H1 (cell line): ENCODE results near the gene TRO. TPM values are rescaled to one million over a fixed set of nuclear protein-coding genes. Genes with fewer than 3 reads are reported as not detected.

Source experiments
- CTCF ChIA-PET: fragments of 300-600 bp; sonication (Branson Sonifier 250); formaldehyde crosslinking; loops from one replicate; lab custom pipeline; 2021; ENCODE audit not compliant: partially characterized antibody; lab: Charles Lee
- POLR2A ChIA-PET: fragments of 300-600 bp; sonication (Branson Sonifier 250); formaldehyde crosslinking; loops from one replicate; lab custom pipeline; 2021; ENCODE audit warnings: inconsistent platforms; ENCODE audit not compliant: partially characterized antibody; lab: Charles Lee
- DNase-seq, 2 experiments: peaks; one replicate each; pipeline versions ENCODE4 v3.0.0 to v3.0.0-alpha.2; 2010 to 2022; ENCODE audit warnings: low spot score in 2 of 2, low read depth in 1 of 2, mixed read lengths in 1 of 2
- FAIRE-seq: peaks from 2 replicates; lab custom pipeline; 2011; peaks lifted over from hg19 to GRCh38; lab: Jason Lieb, UNC
- H2AFZ ChIP-seq: 2 replicates; pipeline ENCODE4 v1.8.1; 2012; ENCODE audit warnings: low read length, inconsistent platforms
- H2AK5ac ChIP-seq: 2 replicates; pipeline ENCODE4 v1.6.1; 2013; ENCODE audit warnings: low read depth, low read length
- H2BK120ac ChIP-seq: replicated peaks from 2 replicates; pipeline ENCODE3; 2013; ENCODE audit warnings: low read depth, low read length, inconsistent platforms
- H2BK12ac ChIP-seq: 2 replicates; pipeline ENCODE4 v1.6.1; 2013; ENCODE audit warnings: low read depth, low read length
- H2BK15ac ChIP-seq: 2 replicates; pipeline ENCODE4 v1.6.1; 2013; ENCODE audit warnings: low read length
- H2BK20ac ChIP-seq: 2 replicates; pipeline ENCODE4 v1.6.1; 2013; ENCODE audit warnings: low read length
- H2BK5ac ChIP-seq: 2 replicates; pipeline ENCODE4 v1.6.1; 2013; ENCODE audit warnings: low read depth, low read length
- H3K14ac ChIP-seq: 2 replicates; pipeline ENCODE4 v1.6.1; 2013; ENCODE audit warnings: inconsistent platforms; ENCODE audit not compliant: insufficient read length
- H3K18ac ChIP-seq: 2 replicates; pipeline ENCODE4 v1.6.1; 2013; ENCODE audit warnings: low read length; ENCODE audit errors: extremely low read depth
- H3K23ac ChIP-seq: 2 replicates; pipeline ENCODE4 v1.6.1; 2013; ENCODE audit warnings: inconsistent platforms; ENCODE audit not compliant: insufficient read length
- H3K23me2 ChIP-seq: 2 replicates; pipeline ENCODE4 v1.6.1; 2013; ENCODE audit warnings: low read depth, low read length
- H3K27ac ChIP-seq: 2 replicates; pipeline ENCODE4 v1.6.1; 2011; ENCODE audit warnings: low read depth, low read length, inconsistent platforms
- H3K27me3 ChIP-seq, 4 experiments: replicated peaks in 1 of 4; 1 replicate in 1 of 4; 2 replicates in 3 of 4; pipeline versions ENCODE4 v1.6.1 to v1.8.1; 2011 to 2013; ENCODE audit warnings: low read length in 3 of 4, mild to moderate bottlenecking in 3 of 4, inconsistent platforms in 2 of 4, mixed read lengths in 2 of 4, moderate library complexity in 1 of 4; ENCODE audit not compliant: control insufficient read depth in 3 of 4, insufficient read depth in 3 of 4; ENCODE audit errors: extremely low read depth in 1 of 4
- H3K36me3 ChIP-seq, 4 experiments: 2 replicates each; pipeline versions ENCODE4 v1.6.1 to v1.8.1; 2011 to 2013; ENCODE audit warnings: mild to moderate bottlenecking in 4 of 4, low read length in 3 of 4, moderate library complexity in 2 of 4, control low read depth in 1 of 4, inconsistent platforms in 1 of 4; ENCODE audit not compliant: insufficient read depth in 4 of 4, control insufficient read depth in 2 of 4
- H3K4ac ChIP-seq: replicated peaks from 2 replicates; pipeline ENCODE3; 2013; ENCODE audit warnings: low read length, low read depth, mixed read lengths, inconsistent platforms; ENCODE audit not compliant: insufficient read length
- H3K4me1 ChIP-seq, 4 experiments: replicated peaks in 1 of 4; 1 replicate in 1 of 4; 2 replicates in 3 of 4; pipeline versions ENCODE4 v1.6.1 to v1.8.1; 2011 to 2013; ENCODE audit warnings: low read length in 3 of 4, inconsistent platforms in 2 of 4, mixed read lengths in 1 of 4; ENCODE audit not compliant: insufficient read depth in 4 of 4, control insufficient read depth in 3 of 4
- H3K4me2 ChIP-seq, 2 experiments: 2 replicates each; pipeline versions ENCODE4 v1.6.1 to v1.8.1; 2011 to 2013; ENCODE audit warnings: low read depth in 2 of 2, low read length in 2 of 2, control low read depth in 1 of 2, inconsistent platforms in 1 of 2, mild to moderate bottlenecking in 1 of 2; ENCODE audit not compliant: insufficient read depth in 1 of 2
- H3K4me3 ChIP-seq, 4 experiments: fragments of 200-600, 300-600 bp in 1 of 4; sonication (generic), shearing (Covaris generic), sonication (Bioruptor Twin) in 1 of 4; 2 replicates each; pipeline versions ENCODE4 v1.5.1 to v1.8.1; 2011 to 2016; ENCODE audit warnings: low read length in 4 of 4, low read depth in 3 of 4, control low read depth in 2 of 4, inconsistent platforms in 2 of 4, mild to moderate bottlenecking in 2 of 4, mixed read lengths in 1 of 4, moderate library complexity in 1 of 4; ENCODE audit not compliant: insufficient read depth in 2 of 4; ENCODE audit errors: extremely low read depth in 1 of 4
- H3K56ac ChIP-seq: replicated peaks from 2 replicates; pipeline ENCODE3; 2013; ENCODE audit warnings: low read depth, mild to moderate bottlenecking, mixed read lengths, low read length, inconsistent platforms; ENCODE audit not compliant: insufficient read length
- H3K79me1 ChIP-seq: 2 replicates; pipeline ENCODE4 v1.6.1; 2013; ENCODE audit warnings: low read depth, low read length, control low read depth
- H3K79me2 ChIP-seq, 2 experiments: 2 replicates each; pipeline versions ENCODE4 v1.6.1 to v1.8.1; 2012 to 2013; ENCODE audit warnings: low read length in 2 of 2, mild to moderate bottlenecking in 2 of 2, inconsistent platforms in 1 of 2; ENCODE audit not compliant: insufficient read depth in 2 of 2, control insufficient read depth in 1 of 2
- H3K9ac ChIP-seq, 4 experiments: replicated peaks in 1 of 4; 1 replicate in 1 of 4; 2 replicates in 3 of 4; pipeline versions ENCODE4 v1.6.1 to v1.8.1; 2011 to 2013; ENCODE audit warnings: low read depth in 3 of 4, low read length in 3 of 4, control low read depth in 2 of 4, mild to moderate bottlenecking in 2 of 4, moderate library complexity in 2 of 4, inconsistent platforms in 1 of 4; ENCODE audit errors: extremely low read depth in 1 of 4
- H3K9me3 ChIP-seq, 2 experiments: 2 replicates each; pipeline versions ENCODE4 v1.6.1 to v1.8.1; 2012 to 2013; ENCODE audit warnings: mild to moderate bottlenecking in 2 of 2, moderate library complexity in 2 of 2, control low read depth in 1 of 2, inconsistent platforms in 1 of 2, low read depth in 1 of 2, low read length in 1 of 2, mixed read lengths in 1 of 2; ENCODE audit not compliant: insufficient read depth in 2 of 2
- H4K20me1 ChIP-seq, 2 experiments: replicated peaks in 1 of 2; 2 replicates each; pipeline versions ENCODE3 to v1.8.1; 2011 to 2013; ENCODE audit warnings: inconsistent platforms in 2 of 2, low read length in 2 of 2, mild to moderate bottlenecking in 1 of 2; ENCODE audit not compliant: insufficient read depth in 2 of 2, control insufficient read depth in 1 of 2
- H4K5ac ChIP-seq: 2 replicates; pipeline ENCODE4 v1.6.1; 2013; ENCODE audit warnings: low read length, low read depth, mixed read lengths, inconsistent platforms; ENCODE audit not compliant: insufficient read length
- H4K8ac ChIP-seq: 2 replicates; pipeline ENCODE4 v1.8.0; 2013; ENCODE audit warnings: mild to moderate bottlenecking, moderate library complexity, low read length, inconsistent platforms; ENCODE audit not compliant: insufficient read depth; ENCODE audit errors: extremely low read depth
- H4K91ac ChIP-seq: replicated peaks from 2 replicates; pipeline ENCODE3; 2013; ENCODE audit warnings: low read length, mixed read lengths, inconsistent platforms; ENCODE audit not compliant: insufficient read length
- WGBS, 2 experiments: shearing (Covaris generic) in 1 of 2; methylation state at CpG; one replicate each; pipeline versions ENCODE4 v1.1.6 to v1.1.7; 2013 to 2015; ENCODE audit warnings: low lambda C conversion rate in 2 of 2, mixed read lengths in 2 of 2, inconsistent platforms in 1 of 2, low coverage in 1 of 2, missing lambda C conversion rate in 1 of 2; ENCODE audit not compliant: insufficient replicate concordance in 2 of 2, insufficient coverage in 1 of 2, insufficient read length in 1 of 2; ENCODE audit errors: extremely low coverage in 1 of 2, missing lambda C conversion rate in 1 of 2; 5-methylcytosine and 5-hydroxymethylcytosine counted together
- polyA plus RNA-seq, 7 experiments: library from polyadenylated mRNA; depleted of rRNA in 3 of 7; stranded (reverse) in 5 of 7; unstranded in 2 of 7; fragments of >200 nt in 5 of 7; fragments of 200-250 nt in 2 of 7; gene quantifications; 1 replicate in 5 of 7; 2 replicates in 1 of 7; 4 replicates in 1 of 7; pipeline versions ENCODE4 v1.2.1 to v1.2.3, GENCODE V29; 2011 to 2013; ENCODE audit warnings: missing spikeins in 2 of 7, mixed read lengths in 2 of 7
- total RNA-seq: library from RNA; stranded (reverse); fragmentation: NEBNext Ultra II Directional; extraction: Animal tissue kit (Norgen Biotek cat#: 25700); gene quantifications from 2 replicates; pipeline ENCODE4 v1.2.1, GENCODE V29; 2021

The TRO gene
- total and polyA plus RNA-seq, 2 of the 8 experiments (the other 6 are each of a cell fraction or from before 2014, with no cell fraction given) = 49.5 to 57.6 TPM

- no peak overlapping the region for H4K8ac ChIP-seq
- H3K4me3 ChIP-seq = no peak overlapping the region
- no peak overlapping the region for H2BK12ac ChIP-seq
- H3K18ac ChIP-seq = no peak overlapping the region
- DNase-seq (no peak), FAIRE-seq (no peak)
- H3K79me1 ChIP-seq = no peaks in the 10 kb centered on the region
- H2BK15ac ChIP-seq = no peak overlapping the region
- H3K36me3 ChIP-seq = no peaks in the 10 kb centered on the region
- H4K20me1 ChIP-seq = no peaks in the 10 kb centered on the region
- H3K56ac ChIP-seq = no peak overlapping the region
- ChIA-PET POLR2A (no interaction called here), CTCF (interaction anchor here (0.6 kb wide), 1 partner anchor 59 kb away, joined by 3 read pairs; no protein-coding TSS in a partner anchor)
- no peak overlapping the region for H3K14ac ChIP-seq
- no peak overlapping the region for H3K27ac ChIP-seq
- H2AK5ac ChIP-seq = no peak overlapping the region
- 95% methylated on average over 6 of the region's 8 CpGs; no CpG with 5 or more reads in 1 of the 2 experiments for WGBS, 2 experiments
- H2BK5ac ChIP-seq = no peak overlapping the region
- no peak overlapping the region for H4K5ac ChIP-seq
- H3K4me1 ChIP-seq = no peaks in the 10 kb centered on the region
- H3K27me3 ChIP-seq = no peaks in the 10 kb centered on the region
- H3K79me2 ChIP-seq = no peaks in the 10 kb centered on the region
- no peaks in the 10 kb centered on the region; a peak in 1 of 4 replicates for H3K9me3 ChIP-seq
- no peak overlapping the region for H3K4me2 ChIP-seq
- H3K4ac ChIP-seq = no peak overlapping the region
- H3K9ac ChIP-seq = no peak overlapping the region
- no peak overlapping the region for H4K91ac ChIP-seq
- H2AFZ ChIP-seq = no peak overlapping the region
- no peak overlapping the region for H3K23ac ChIP-seq
- H3K23me2 ChIP-seq = no peaks in the 10 kb centered on the region
- H2BK120ac ChIP-seq = no peak overlapping the region
- H2BK20ac ChIP-seq = no peak overlapping the region
Measured at GRCh38 chrX:54950730-54951375, 30.2 kb downstream of the TRO start.
